ENCODE results near the gene ARHGAP6. TPM values are rescaled to one million over a fixed set of nuclear protein-coding genes. Genes with fewer than 3 reads are reported as not detected.

The ARHGAP6 gene
- total and polyA plus RNA-seq, 2 experiments from 2014 or later: 0.26 to 0.59 TPM

- no peaks in the 10 kb centered on the region for H3K9me3 Mint-ChIP-seq
- Histone ChIP-seq H4K20me1 (replicated peaks; ENCODE audit: insufficient read depth) (no peaks in the 10 kb centered on the region), H2AFZ (no peak overlapping the region), H3K79me2 (replicated peaks; ENCODE audit: insufficient read depth) (no peaks in the 10 kb centered on the region), H3K27ac (ENCODE audit: low read depth) (no peak overlapping the region), H3F3A (replicated peaks; ENCODE audit: low read depth) (no peaks in the 10 kb centered on the region), H3K27me3 (ENCODE audit: insufficient read depth) (no peaks in the 10 kb centered on the region), H3K4me1 (ENCODE audit: insufficient read depth) (no peaks in the 10 kb centered on the region), H3K9me2 (ENCODE audit: insufficient read depth) (no peaks in the 10 kb centered on the region), H3K4me3 (no peak overlapping the region), H3K4me2 (no peak overlapping the region), H3K36me3 (ENCODE audit: insufficient read depth) (no peaks in the 10 kb centered on the region)
- DNase-seq (ENCODE audit: low spot score) (no peak), ATAC-seq (no peak)
- no peak overlapping the region for H3K27ac Mint-ChIP-seq
- H3K36me3 Mint-ChIP-seq (ENCODE audit: low read depth): no peaks in the 10 kb centered on the region
- H3K4me3 Mint-ChIP-seq: no peak overlapping the region
- TF ChIP-seq EZH2phosphoT487 (IDR thresholded peaks at IDR 0.05; ENCODE audit: unreplicated experiment) (no peak), ETS1 (IDR thresholded peaks at IDR 0.05) (no peak), CTCF (conservative IDR thresholded peaks at IDR 0.05; ENCODE audit: low read depth in 2 of 2) (no peak)
- H3K4me1 Mint-ChIP-seq: peaks cover 2% of the 10 kb centered on the region; the same call in 1 of the 3 replicates
- H3K27me3 Mint-ChIP-seq (ENCODE audit: insufficient read depth, low read depth, poor library complexity): no peaks in the 10 kb centered on the region
These were observed 16.8 kb downstream of the ARHGAP6 start for GRCh38 chrX:11648705-11649519.

GRCh38 chrX:11647138-11647537, 18.6 kb downstream of the ARHGAP6 start:
- H3K79me2 ChIP-seq (replicated peaks; ENCODE audit: insufficient read depth): no peaks in the 10 kb centered on the region
- H4K20me1 ChIP-seq (replicated peaks; ENCODE audit: insufficient read depth): no peaks in the 10 kb centered on the region
- DNase-seq (ENCODE audit: low spot score) (no peak), ATAC-seq (no peak)
- Mint-ChIP-seq H3K27me3 (ENCODE audit: insufficient read depth, low read depth, poor library complexity) (no peaks in the 10 kb centered on the region), H3K9me3 (no peaks in the 10 kb centered on the region), H3K4me1 (peaks cover 2% of the 10 kb centered on the region; the same call in 1 of the 3 replicates), H3K36me3 (ENCODE audit: low read depth) (no peaks in the 10 kb centered on the region), H3K4me3 (no peak overlapping the region), H3K27ac (no peak overlapping the region)
- no peaks in the 10 kb centered on the region for H3K27me3 ChIP-seq (ENCODE audit: insufficient read depth)
- H3K4me3 ChIP-seq: no peak overlapping the region
- no peak overlapping the region for H3K4me2 ChIP-seq
- no peaks in the 10 kb centered on the region for H3K4me1 ChIP-seq (ENCODE audit: insufficient read depth)
- H3K27ac ChIP-seq (ENCODE audit: low read depth): no peak overlapping the region
- no peaks in the 10 kb centered on the region for H3F3A ChIP-seq (replicated peaks; ENCODE audit: low read depth)
- TF ChIP-seq EZH2 (IDR thresholded peaks at IDR 0.05; ENCODE audit: low read depth, unreplicated experiment) (no peak), CTCF (conservative IDR thresholded peaks at IDR 0.05; ENCODE audit: low read depth in 2 of 2) (no peak), NANOG (IDR thresholded peaks at IDR 0.05; ENCODE audit: borderline replicate concordance) (no peak), ZNF114 (CRISPR knock-in tag; IDR thresholded peaks at IDR 0.05) (no peak), ETS1 (IDR thresholded peaks at IDR 0.05) (no peak)
- no peak overlapping the region for H2AFZ ChIP-seq
- no peaks in the 10 kb centered on the region for H3K36me3 ChIP-seq (ENCODE audit: insufficient read depth)
- H3K9me2 ChIP-seq (ENCODE audit: insufficient read depth): no peaks in the 10 kb centered on the region
